Peyer's patch (tissue), 4 donors: ENCODE data around the gene SRC. TPM values are rescaled to one million over a fixed set of nuclear protein-coding genes. Genes with fewer than 3 reads are reported as not detected.

Experiments used
- DNase-seq, 3 donors: peaks; one replicate each; pipeline ENCODE4 v3.0.0-alpha.2; 2017 to 2019
- H3K27ac ChIP-seq, 4 donors: fragments of 200-600 bp; sonication (generic); one replicate each; pipeline ENCODE4 v1.5.1; 2016 to 2019
- H3K27me3 ChIP-seq, 2 donors: fragments of 200-600 bp; sonication (generic); one replicate each; pipeline ENCODE4 v1.5.1; 2019
- H3K36me3 ChIP-seq, 3 donors: fragments of 200-600 bp; sonication (generic); one replicate each; pipeline ENCODE4 v1.5.1; 2016 to 2019
- H3K4me1 ChIP-seq, 4 donors: fragments of 200-600 bp; sonication (generic); one replicate each; pipeline ENCODE4 v1.5.1; 2016 to 2019
- H3K4me3 ChIP-seq, 4 donors: fragments of 200-600 bp; sonication (generic); 1 replicate in 3 of 4; 2 replicates in 1 of 4; pipeline ENCODE4 v1.5.1; 2016 to 2019; ENCODE audit warnings: mild to moderate bottlenecking in 1 of 4
- H3K9me3 ChIP-seq, 4 donors: fragments of 200-600 bp; sonication (generic); one replicate each; pipeline ENCODE4 v1.5.1; 2016 to 2019; ENCODE audit warnings: mild to moderate bottlenecking in 1 of 4
- CTCF ChIP-seq, 6 experiments: fragments of 450-650 bp in 4 of 6; fragments of 200-600 bp in 2 of 6; sonication (generic) in 1 of 6; IDR thresholded peaks; one replicate each; pipeline ENCODE4 v1.5.1; 2017 to 2019; ENCODE audit warnings: antibody characterized with exemption in 6 of 6, mild to moderate bottlenecking in 3 of 6, moderate library complexity in 1 of 6
- POLR2A ChIP-seq, 2 donors: fragments of 450-650 bp; IDR thresholded peaks; one replicate each; pipeline ENCODE4 v1.5.1; 2017; ENCODE audit warnings: antibody characterized with exemption in 2 of 2, mild to moderate bottlenecking in 2 of 2, moderate library complexity in 2 of 2
- total RNA-seq, 4 donors: library from RNA; depleted of rRNA; stranded (reverse); fragments of >200 nt; gene quantifications; one replicate each; pipeline ENCODE4 v1.1.0, GENCODE V29; 2016

The SRC gene
- total RNA-seq, 4 donors from 2014 or later = 85.8 to 187 (median 146) TPM

- TF ChIP-seq CTCF (IDR thresholded peaks at IDR 0.05) (no peak), POLR2A (IDR thresholded peaks at IDR 0.05) (no peak)
- Histone ChIP-seq H3K27ac (no peak overlapping the region), H3K9me3 (no peaks in the 10 kb centered on the region), H3K27me3 (no peaks in the 10 kb centered on the region), H3K4me1 (peaks cover 0 to 32% (median 6%) of the 10 kb centered on the region in 4 donors), H3K36me3 (peaks cover 0 to 56% (median 0%) of the 10 kb centered on the region in 3 donors), H3K4me3 (no peak overlapping the region)
- DNase-seq = peak in 1 of 3 donors; percentile 45
Observed at GRCh38 chr20:37385659-37386504, 39.9 kb downstream of the SRC start.

DNA sequence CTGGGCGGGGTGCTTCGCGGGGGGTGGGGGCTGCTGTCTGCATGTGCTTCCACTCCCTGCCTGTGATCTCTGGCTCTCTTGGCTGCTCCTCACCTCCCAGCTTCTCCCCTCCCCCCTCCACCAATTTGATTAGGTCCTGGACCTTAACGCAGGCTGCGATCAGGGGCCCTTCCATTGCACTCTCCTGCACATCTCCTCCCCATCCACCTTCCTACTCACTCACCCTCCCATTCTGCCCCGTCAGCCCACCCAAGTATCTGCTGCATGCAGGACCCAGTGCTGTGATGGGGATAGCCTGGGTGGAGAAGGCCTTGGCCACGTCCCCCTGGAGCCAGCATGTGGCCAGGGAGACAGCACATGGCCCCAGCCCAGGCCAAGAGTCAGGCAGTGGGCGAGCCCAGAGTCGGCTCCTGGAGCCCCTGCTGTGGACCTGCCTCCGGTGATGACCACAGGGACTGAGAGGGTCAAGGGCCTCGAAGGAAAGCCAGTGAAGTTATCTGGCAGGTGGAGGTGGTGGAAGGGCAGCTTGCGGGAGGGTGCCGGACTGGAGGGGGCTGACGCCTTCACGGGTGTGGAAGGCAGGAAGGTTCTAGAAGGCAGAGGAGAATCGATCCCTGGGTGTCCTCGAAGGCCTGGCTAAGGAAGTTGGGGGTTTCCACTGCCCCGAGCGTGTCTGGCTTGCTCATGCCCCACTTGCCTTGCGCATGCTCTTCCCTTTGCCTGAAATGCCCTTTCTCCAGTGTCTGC lies 40.7 kb downstream of the SRC start:
- Histone ChIP-seq H3K4me1 (peaks cover 0 to 26% (median 4%) of the 10 kb centered on the region in 4 donors), H3K27me3 (no peaks in the 10 kb centered on the region), H3K36me3 (peaks cover 0 to 64% (median 0%) of the 10 kb centered on the region in 3 donors), H3K4me3 (no peak overlapping the region), H3K9me3 (no peaks in the 10 kb centered on the region), H3K27ac (no peak overlapping the region)
- TF ChIP-seq POLR2A (IDR thresholded peaks at IDR 0.05) = no peak
- no peak for TF ChIP-seq CTCF (IDR thresholded peaks at IDR 0.05)
- peak in 1 of 3 donors; percentile 34 for DNase-seq

GRCh38 chr20:37387519-37388269 lies 41.8 kb downstream of the SRC start:
- Histone ChIP-seq H3K4me3 (no peak overlapping the region), H3K36me3 (peaks cover 0 to 74% (median 0%) of the 10 kb centered on the region in 3 donors), H3K4me1 (peaks cover 0 to 22% (median 2%) of the 10 kb centered on the region in 4 donors), H3K27me3 (no peaks in the 10 kb centered on the region), H3K27ac (no peak overlapping the region), H3K9me3 (no peaks in the 10 kb centered on the region)
- no peak for DNase-seq
- TF ChIP-seq CTCF (IDR thresholded peaks at IDR 0.05) (no peak), POLR2A (IDR thresholded peaks at IDR 0.05) (no peak)

GRCh38 chr20:37388831-37389230 lies 42.9 kb downstream of the SRC start:
- DNase-seq = peak in 1 of 3 donors; percentile 41
- Histone ChIP-seq H3K27ac (no peak overlapping the region), H3K27me3 (no peaks in the 10 kb centered on the region), H3K4me1 (peaks cover 0 to 13% (median 2%) of the 10 kb centered on the region in 4 donors), H3K9me3 (no peaks in the 10 kb centered on the region), H3K36me3 (peaks cover 0 to 83% (median 0%) of the 10 kb centered on the region in 3 donors), H3K4me3 (no peak overlapping the region)
- no peak for TF ChIP-seq POLR2A (IDR thresholded peaks at IDR 0.05)
- no peak for TF ChIP-seq CTCF (IDR thresholded peaks at IDR 0.05)

- peak in 1 of 3 donors; percentile 34 for DNase-seq
- H3K4me1 ChIP-seq = peaks cover 0 to 9% (median under 1%) of the 10 kb centered on the region in 4 donors
- H3K27ac ChIP-seq = no peak overlapping the region
- H3K27me3 ChIP-seq = no peaks in the 10 kb centered on the region
- TF ChIP-seq CTCF (IDR thresholded peaks at IDR 0.05) (no peak), POLR2A (IDR thresholded peaks at IDR 0.05) (no peak)
- no peaks in the 10 kb centered on the region for H3K9me3 ChIP-seq
- peaks cover 0 to 87% (median 0%) of the 10 kb centered on the region in 3 donors for H3K36me3 ChIP-seq
- no peak overlapping the region for H3K4me3 ChIP-seq
Observed at GRCh38 chr20:37389241-37389747, 43.4 kb downstream of the SRC start.
